HL-60 (cell line): ENCODE data around the gene ZBTB3.

Experiments
- CTCF ChIP-seq: IDR thresholded peaks from one replicate; pipeline ENCODE4 v1.5.1; 2011; ENCODE audit warnings: low read length, control low read depth, inconsistent platforms; ENCODE audit not compliant: insufficient read depth
- GABPA ChIP-seq: IDR thresholded peaks from 2 replicates; pipeline ENCODE4 v1.6.1; 2012; ENCODE audit warnings: low read depth
- POLR2AphosphoS5 ChIP-seq: IDR thresholded peaks from 2 replicates; pipeline ENCODE4 v1.6.1; 2012; ENCODE audit warnings: low read depth
- REST ChIP-seq: IDR thresholded peaks from 2 replicates; pipeline ENCODE4 v1.6.1; 2012; ENCODE audit warnings: low read depth; ENCODE audit not compliant: insufficient replicate concordance

- no peak for TF ChIP-seq CTCF
- TF ChIP-seq POLR2AphosphoS5, result no peak; the same call in 1 of the 2 replicates
- no peak for TF ChIP-seq REST
- TF ChIP-seq GABPA, result no peak
These were observed 44.0 kb downstream of the ZBTB3 start for GRCh38 chr11:62710001-62710345.
